DND-41 (cell line): Measurements from ENCODE around the gene KIAA1549.

Experiments
- ATAC-seq: fragments of 200-7000 bp; cut with Tn5 transposase; 3 replicates; pipeline ENCODE4 v1.9.1; 2021; ENCODE audit warnings: low read depth; ENCODE audit not compliant: insufficient read depth
- DNase-seq: peaks from one replicate; pipeline ENCODE4 v3.0.0-alpha.2; 2020
- H2AFZ ChIP-seq: 2 replicates; pipeline ENCODE4 v1.6.0; 2012; ENCODE audit warnings: low read depth, low read length
- H3K27ac ChIP-seq: 2 replicates; pipeline ENCODE4 v1.5.1; 2012; ENCODE audit warnings: low read length, inconsistent platforms
- H3K27me3 ChIP-seq: fragments of 200-600 bp; sonication (generic); 2 replicates; pipeline ENCODE4 v1.6.0; 2012; ENCODE audit warnings: low read length, mild to moderate bottlenecking, inconsistent platforms; ENCODE audit not compliant: insufficient read depth, poor library complexity
- H3K36me3 ChIP-seq: 2 replicates; pipeline ENCODE4 v1.5.1; 2012; ENCODE audit warnings: low read length, inconsistent platforms; ENCODE audit not compliant: insufficient read depth
- H3K4me1 ChIP-seq: 2 replicates; pipeline ENCODE4 v1.5.1; 2012; ENCODE audit warnings: mild to moderate bottlenecking, low read length; ENCODE audit not compliant: insufficient read depth
- H3K4me2 ChIP-seq: 2 replicates; pipeline ENCODE4 v1.6.0; 2012; ENCODE audit warnings: mild to moderate bottlenecking, moderate library complexity, low read length, inconsistent platforms; ENCODE audit not compliant: insufficient read depth
- H3K4me3 ChIP-seq, 2 experiments: fragments of 200-600 bp in 1 of 2; shearing (Covaris generic) in 1 of 2; 2 replicates each; pipeline ENCODE4 v1.5.1; 2012 to 2016; ENCODE audit warnings: inconsistent platforms in 2 of 2, low read length in 2 of 2, mild to moderate bottlenecking in 2 of 2, low read depth in 1 of 2, moderate library complexity in 1 of 2
- H3K79me2 ChIP-seq: 2 replicates; pipeline ENCODE4 v1.6.0; 2012; ENCODE audit warnings: low read length, inconsistent platforms; ENCODE audit not compliant: insufficient read depth
- H3K9ac ChIP-seq: 2 replicates; pipeline ENCODE4 v1.6.0; 2012; ENCODE audit warnings: low read depth, mild to moderate bottlenecking, inconsistent platforms, low read length, moderate library complexity
- H3K9me3 ChIP-seq: 2 replicates; pipeline ENCODE4 v1.5.1; 2012; ENCODE audit warnings: low read length, moderate library complexity, mild to moderate bottlenecking, inconsistent platforms; ENCODE audit not compliant: insufficient read depth, severe bottlenecking
- H4K20me1 ChIP-seq: 2 replicates; pipeline ENCODE4 v1.6.0; 2012; ENCODE audit warnings: low read length; ENCODE audit not compliant: insufficient read depth
- CTCF ChIP-seq: IDR thresholded peaks from 2 replicates; pipeline ENCODE4 v1.5.1; 2012; ENCODE audit warnings: borderline replicate concordance, low read length, moderate library complexity, mild to moderate bottlenecking; ENCODE audit not compliant: poor library complexity, severe bottlenecking; ENCODE audit errors: extremely low read depth
- EZH2 ChIP-seq: IDR thresholded peaks from 3 replicates; pipeline ENCODE4 v1.6.1; 2012; ENCODE audit warnings: borderline replicate concordance, low read depth, mild to moderate bottlenecking, moderate library complexity, low read length, inconsistent platforms; ENCODE audit not compliant: severe bottlenecking

Gene KIAA1549

GRCh38 chr7:138891446-138891810 is 89.8 kb downstream of the KIAA1549 start:
- H3K79me2 ChIP-seq: no peaks in the 10 kb centered on the region
- H4K20me1 ChIP-seq: no peaks in the 10 kb centered on the region
- H3K4me2 ChIP-seq: no peak overlapping the region
- no peak overlapping the region for H2AFZ ChIP-seq
- no peaks in the 10 kb centered on the region for H3K36me3 ChIP-seq
- no peaks in the 10 kb centered on the region for H3K9me3 ChIP-seq
- no peak for ATAC-seq
- no peak overlapping the region for H3K9ac ChIP-seq
- no peak for TF ChIP-seq CTCF
- TF ChIP-seq EZH2: no peak
- H3K27me3 ChIP-seq: no peaks in the 10 kb centered on the region
- no peak overlapping the region for H3K4me3 ChIP-seq
- H3K27ac ChIP-seq: no peak overlapping the region
- DNase-seq: no peak
- H3K4me1 ChIP-seq: peaks cover 6% of the 10 kb centered on the region

- Histone ChIP-seq H3K4me1 (peaks cover 12% of the 10 kb centered on the region), H3K36me3 (no peaks in the 10 kb centered on the region), H3K27me3 (no peaks in the 10 kb centered on the region), H4K20me1 (no peaks in the 10 kb centered on the region), H3K4me3 (no peak overlapping the region), H3K9ac (no peak overlapping the region), H3K9me3 (no peaks in the 10 kb centered on the region), H3K79me2 (no peaks in the 10 kb centered on the region), H3K27ac (no peak overlapping the region), H3K4me2 (no peak overlapping the region), H2AFZ (no peak overlapping the region)
- no peak for TF ChIP-seq EZH2
- TF ChIP-seq CTCF: no peak
- ATAC-seq: no peak
- DNase-seq: no peak
These were observed 90.4 kb downstream of the KIAA1549 start for GRCh38 chr7:138890499-138891445.

- ATAC-seq: no peak
- Histone ChIP-seq H3K4me1 (peaks cover 12% of the 10 kb centered on the region), H3K4me2 (no peak overlapping the region)
These were observed 91.3 kb downstream of the KIAA1549 start for GRCh38 chr7:138889582-138890498.

More at GRCh38 chr7:138889582-138890498, 91.3 kb downstream of the KIAA1549 start:
- H2AFZ ChIP-seq: no peak overlapping the region
- DNase-seq: no peak
- no peaks in the 10 kb centered on the region for H3K27me3 ChIP-seq
- H3K79me2 ChIP-seq: no peaks in the 10 kb centered on the region
- no peak for TF ChIP-seq EZH2
- TF ChIP-seq CTCF: no peak
- H3K9ac ChIP-seq: no peak overlapping the region
- no peaks in the 10 kb centered on the region for H3K36me3 ChIP-seq
- no peak overlapping the region for H3K27ac ChIP-seq
- H4K20me1 ChIP-seq: no peaks in the 10 kb centered on the region
- no peak overlapping the region for H3K4me3 ChIP-seq
- no peaks in the 10 kb centered on the region for H3K9me3 ChIP-seq
